Tibial nerve (tissue), 4 donors: Measurements from ENCODE around the gene COL9A2. TPM values are rescaled to one million over a fixed set of nuclear protein-coding genes. Genes with fewer than 3 reads are reported as not detected.
A peak's percentile ranks its signal among the peaks of the same experiment; 100 is the strongest.

Experiments
- DNase-seq, 2 donors: peaks; one replicate each; pipeline ENCODE4 v3.0.0-alpha.2; 2019; ENCODE audit warnings: low spot score in 2 of 2
- H3K27ac ChIP-seq, 4 donors: fragments of 200-600 bp; sonication (generic) in 3 of 4; one replicate each; pipeline ENCODE4 v1.5.1; 2017 to 2019; ENCODE audit warnings: mild to moderate bottlenecking in 1 of 4
- H3K27me3 ChIP-seq, 2 donors: fragments of 200-600 bp; sonication (generic) in 1 of 2; one replicate each; pipeline versions ENCODE4 v1.5.1 to v1.6.0; 2017 to 2019
- H3K36me3 ChIP-seq, 3 donors: fragments of 200-600 bp; sonication (generic); one replicate each; pipeline ENCODE4 v1.5.1; 2018 to 2019
- H3K4me1 ChIP-seq, 4 donors: fragments of 200-600 bp; sonication (generic) in 3 of 4; one replicate each; pipeline ENCODE4 v1.5.1; 2017 to 2019
- H3K4me3 ChIP-seq, 4 donors: fragments of 200-600 bp; sonication (generic) in 3 of 4; one replicate each; pipeline ENCODE4 v1.5.1; 2017 to 2019; ENCODE audit warnings: mild to moderate bottlenecking in 1 of 4, moderate library complexity in 1 of 4
- H3K9me3 ChIP-seq, 4 donors: fragments of 200-600 bp; sonication (generic) in 3 of 4; one replicate each; pipeline ENCODE4 v1.5.1; 2017 to 2019
- CTCF ChIP-seq, 5 experiments: fragments of 200-600 bp in 3 of 5; fragments of 450-650 bp in 2 of 5; sonication (generic) in 3 of 5; IDR thresholded peaks; one replicate each; pipeline ENCODE4 v1.5.1; 2016 to 2019; ENCODE audit warnings: antibody characterized with exemption in 5 of 5, mild to moderate bottlenecking in 3 of 5, moderate library complexity in 2 of 5
- EP300 ChIP-seq, 2 donors: sonication (generic); formaldehyde crosslinking; IDR thresholded peaks; one replicate each; pipeline ENCODE4 v1.6.1; 2017; ENCODE audit warnings: antibody characterized with exemption in 2 of 2, mild to moderate bottlenecking in 1 of 2
- POLR2A ChIP-seq, 2 donors: fragments of 450-650 bp; IDR thresholded peaks; one replicate each; pipeline ENCODE4 v1.6.1; 2017; ENCODE audit warnings: antibody characterized with exemption in 2 of 2, mild to moderate bottlenecking in 2 of 2, moderate library complexity in 2 of 2
- WGBS, 2 donors: methylation state at CpG; one replicate each; pipeline ENCODE4 v1.1.5; 2018; 5-methylcytosine and 5-hydroxymethylcytosine counted together
- total RNA-seq, 4 donors: library from RNA; depleted of rRNA; stranded (reverse); fragments of >200 nt; gene quantifications; one replicate each; pipeline ENCODE4 v1.1.0, GENCODE V29; 2016

Gene COL9A2
- total RNA-seq, 4 donors from 2014 or later = 3.3 to 8.8 (median 7.0) TPM

GRCh38 chr1:40257688-40258444, 59.2 kb downstream of the COL9A2 start, which contains the start of gene ZMPSTE24:
TSS of gene ZMPSTE24 (plus strand) at chr1:40258236. CDS start at chr1:40258272, 36 bp downstream.
- peak in 1 of 2 donors; percentile 85 for TF ChIP-seq EP300 (IDR thresholded peaks at IDR 0.05)
- TF ChIP-seq CTCF (IDR thresholded peaks at IDR 0.05) = peak in 2 of 5 experiments; percentile 37 to 41
- peak in 1 of 2 donors; percentile 69 for TF ChIP-seq POLR2A (IDR thresholded peaks at IDR 0.05)
- H3K9me3 ChIP-seq = no peaks in the 10 kb centered on the region
- peak within 1 kb of the TSS; percentile 58 to 98 (median 95) for H3K27ac ChIP-seq
- H3K36me3 ChIP-seq = peaks cover 0 to 33% (median 8%) of the 10 kb centered on the region in 3 donors
- DNase-seq = peak; percentile 85 to 90
- H3K27me3 ChIP-seq = no peaks in the 10 kb centered on the region
- H3K4me3 ChIP-seq = peak within 1 kb of the TSS; percentile 51 to 89 (median 65)
- 0 to 1% methylated on average over 35 to 48 of the region's 48 CpGs for WGBS, 2 donors
- peaks cover 0 to 64% (median 25%) of the 10 kb centered on the region in 4 donors for H3K4me1 ChIP-seq

- no peaks in the 10 kb centered on the region for H3K9me3 ChIP-seq
- H3K4me3 ChIP-seq = peak overlapping the region; percentile 51 to 89 (median 65)
- H3K36me3 ChIP-seq = peaks cover 0 to 27% (median 4%) of the 10 kb centered on the region in 3 donors
- TF ChIP-seq CTCF (IDR thresholded peaks at IDR 0.05) (no peak), EP300 (IDR thresholded peaks at IDR 0.05) (no peak), POLR2A (IDR thresholded peaks at IDR 0.05) (no peak)
- H3K27ac ChIP-seq = peak overlapping the region; percentile 58 to 98 (median 95)
- H3K4me1 ChIP-seq = peaks cover 0 to 58% (median 25%) of the 10 kb centered on the region in 4 donors
- H3K27me3 ChIP-seq = no peaks in the 10 kb centered on the region
- 0% methylated on average over 16 of the region's 16 CpGs for WGBS, 2 donors
- DNase-seq = no peak
These were observed 59.8 kb downstream of the COL9A2 start for GRCh38 chr1:40257313-40257687.

- H3K27ac ChIP-seq = peak overlapping the region in 2 of 4 donors; percentile 93 to 98
- H3K4me3 ChIP-seq = peak overlapping the region; percentile 51 to 89 (median 65)
- peaks cover 0 to 51% (median 25%) of the 10 kb centered on the region in 4 donors for H3K4me1 ChIP-seq
- WGBS, 2 donors = 67 to 69% methylated on average over 6 of the region's 6 CpGs
- H3K27me3 ChIP-seq = no peaks in the 10 kb centered on the region
- peaks cover 0 to 19% (median under 1%) of the 10 kb centered on the region in 3 donors for H3K36me3 ChIP-seq
- TF ChIP-seq POLR2A (IDR thresholded peaks at IDR 0.05) = no peak
- TF ChIP-seq EP300 (IDR thresholded peaks at IDR 0.05) = no peak
- no peak for TF ChIP-seq CTCF (IDR thresholded peaks at IDR 0.05)
- DNase-seq = no peak
- H3K9me3 ChIP-seq = no peaks in the 10 kb centered on the region
These were observed 60.5 kb downstream of the COL9A2 start for GRCh38 chr1:40256401-40257084.

- Histone ChIP-seq H3K36me3 (peaks cover 0 to 9% (median 0%) of the 10 kb centered on the region in 3 donors), H3K4me1 (peaks cover 0 to 42% (median 25%) of the 10 kb centered on the region in 4 donors), H3K4me3 (no peak overlapping the region), H3K27ac (no peak overlapping the region), H3K9me3 (no peaks in the 10 kb centered on the region), H3K27me3 (no peaks in the 10 kb centered on the region)
- DNase-seq = no peak
- TF ChIP-seq CTCF (IDR thresholded peaks at IDR 0.05) (no peak), POLR2A (IDR thresholded peaks at IDR 0.05) (no peak), EP300 (IDR thresholded peaks at IDR 0.05) (no peak)
These were observed 61.9 kb downstream of the COL9A2 start for GRCh38 chr1:40255231-40255630.

GRCh38 chr1:40252601-40253000, 64.5 kb downstream of the COL9A2 start:
- Histone ChIP-seq H3K27me3 (no peaks in the 10 kb centered on the region), H3K27ac (no peak overlapping the region), H3K9me3 (no peaks in the 10 kb centered on the region), H3K4me1 (peaks cover 0 to 23% (median 13%) of the 10 kb centered on the region in 4 donors), H3K4me3 (no peak overlapping the region), H3K36me3 (no peaks in the 10 kb centered on the region)
- TF ChIP-seq EP300 (IDR thresholded peaks at IDR 0.05) = no peak
- TF ChIP-seq CTCF (IDR thresholded peaks at IDR 0.05) = no peak
- no peak for TF ChIP-seq POLR2A (IDR thresholded peaks at IDR 0.05)
- 83 to 100% methylated on average over 2 of the region's 2 CpGs for WGBS, 2 donors
- no peak for DNase-seq
